Kidney epithelial cell (primary cell): ENCODE results near the gene CCDC68. TPM values are rescaled to one million over a fixed set of nuclear protein-coding genes. Genes with fewer than 3 reads are reported as not detected.

Source experiments
- DNase-seq: peaks from one replicate; pipeline ENCODE4 v3.0.0-alpha.2; 2010; ENCODE audit warnings: low read depth
- H3K27me3 ChIP-seq: 2 replicates; pipeline ENCODE4 v1.6.0; 2011; ENCODE audit warnings: low read length; ENCODE audit not compliant: control insufficient read depth, insufficient read depth
- H3K36me3 ChIP-seq: 2 replicates; pipeline ENCODE4 v1.5.1; 2011; ENCODE audit warnings: low read length; ENCODE audit not compliant: control insufficient read depth, insufficient read depth
- H3K4me3 ChIP-seq: 2 replicates; pipeline ENCODE4 v1.5.1; 2011; ENCODE audit warnings: low read depth, mild to moderate bottlenecking, control low read depth, low read length
- total RNA-seq: library from RNA; depleted of rRNA; stranded (reverse); fragments of >200 nt; gene quantifications from 2 replicates; pipeline ENCODE4 v1.2.3, GENCODE V29; 2015
- TF ChIP-seq, protein P1 (sequence below): IDR thresholded peaks from 2 replicates; pipeline ENCODE4 v1.5.1; 2011; ENCODE audit warnings: mild to moderate bottlenecking, moderate library complexity, low read length, control low read depth, inconsistent platforms; ENCODE audit not compliant: insufficient read depth, poor library complexity, severe bottlenecking

Gene CCDC68
- total RNA-seq, 1 donor from 2014 or later, result 3.7 TPM

DNA sequence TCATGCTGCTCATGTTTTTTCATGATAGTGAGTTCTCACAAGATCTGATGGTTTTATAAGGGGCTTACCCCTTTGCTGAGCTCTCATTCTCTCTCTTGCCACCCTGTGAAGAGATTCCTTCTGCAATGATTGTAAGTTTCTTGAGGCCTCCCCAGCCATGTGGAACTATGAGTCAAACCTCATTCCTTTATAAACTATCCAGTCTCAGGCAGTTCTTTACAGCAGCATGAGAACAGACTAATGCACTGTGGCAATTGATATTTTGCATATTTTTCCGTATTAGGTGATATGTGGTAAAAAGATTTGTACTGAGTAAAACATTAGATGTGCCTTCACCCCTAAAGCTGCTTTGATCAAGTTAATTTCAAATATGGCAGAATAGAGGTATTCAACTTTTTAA, 82.2 kb downstream of the CCDC68 start:
- DNase-seq, result no peak
- H3K36me3 ChIP-seq, result no peaks in the 10 kb centered on the region
- no peak overlapping the region for H3K4me3 ChIP-seq

DNA sequence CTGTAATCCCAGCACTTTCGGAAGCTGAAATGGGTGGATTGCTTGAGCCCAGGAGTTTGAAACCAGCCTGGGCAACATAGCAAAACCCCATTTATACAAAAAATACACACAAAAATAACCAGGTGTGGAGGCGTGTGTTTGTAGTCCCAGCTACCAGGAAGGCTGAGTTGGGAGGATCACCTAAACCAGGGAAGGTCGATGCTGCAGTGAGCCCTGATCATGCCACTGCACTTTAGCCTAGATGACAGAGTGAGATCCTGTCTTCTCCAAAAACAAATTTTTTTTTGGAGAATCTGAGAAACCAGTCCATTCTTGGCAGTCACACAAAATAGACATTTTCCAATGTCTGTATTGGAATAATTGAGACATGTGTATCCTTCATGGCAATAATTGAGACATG, 84.2 kb downstream of the CCDC68 start:
- TF ChIP-seq, protein P1, sequence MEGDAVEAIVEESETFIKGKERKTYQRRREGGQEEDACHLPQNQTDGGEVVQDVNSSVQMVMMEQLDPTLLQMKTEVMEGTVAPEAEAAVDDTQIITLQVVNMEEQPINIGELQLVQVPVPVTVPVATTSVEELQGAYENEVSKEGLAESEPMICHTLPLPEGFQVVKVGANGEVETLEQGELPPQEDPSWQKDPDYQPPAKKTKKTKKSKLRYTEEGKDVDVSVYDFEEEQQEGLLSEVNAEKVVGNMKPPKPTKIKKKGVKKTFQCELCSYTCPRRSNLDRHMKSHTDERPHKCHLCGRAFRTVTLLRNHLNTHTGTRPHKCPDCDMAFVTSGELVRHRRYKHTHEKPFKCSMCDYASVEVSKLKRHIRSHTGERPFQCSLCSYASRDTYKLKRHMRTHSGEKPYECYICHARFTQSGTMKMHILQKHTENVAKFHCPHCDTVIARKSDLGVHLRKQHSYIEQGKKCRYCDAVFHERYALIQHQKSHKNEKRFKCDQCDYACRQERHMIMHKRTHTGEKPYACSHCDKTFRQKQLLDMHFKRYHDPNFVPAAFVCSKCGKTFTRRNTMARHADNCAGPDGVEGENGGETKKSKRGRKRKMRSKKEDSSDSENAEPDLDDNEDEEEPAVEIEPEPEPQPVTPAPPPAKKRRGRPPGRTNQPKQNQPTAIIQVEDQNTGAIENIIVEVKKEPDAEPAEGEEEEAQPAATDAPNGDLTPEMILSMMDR, result no peak
- DNase-seq, result no peak

More for the DNA sequence above, 82.2 kb downstream of the CCDC68 start:
- H3K27me3 ChIP-seq, result no peaks in the 10 kb centered on the region
- TF ChIP-seq, protein P1, result no peak

DNA sequence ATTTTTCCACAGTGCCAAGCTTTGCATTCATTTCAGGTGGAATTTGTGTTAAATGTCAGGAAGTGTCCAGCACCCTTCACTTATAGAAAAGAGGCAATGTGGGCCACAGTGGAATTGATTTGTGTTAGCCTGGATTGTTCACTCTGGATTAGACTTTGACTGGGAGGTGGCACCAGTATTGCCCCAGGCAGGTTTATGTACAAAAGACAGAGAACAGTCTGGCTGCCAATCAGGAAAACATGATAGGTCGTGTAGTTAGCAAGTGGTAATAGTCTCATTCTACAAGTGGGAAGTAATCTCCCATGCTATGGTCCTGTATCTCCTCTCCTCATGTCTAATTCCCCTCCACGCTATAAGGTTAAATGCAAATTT, 85.4 kb downstream of the CCDC68 start:
- no peak for DNase-seq
- no peaks in the 10 kb centered on the region for H3K36me3 ChIP-seq
- H3K4me3 ChIP-seq, result no peak overlapping the region
- H3K27me3 ChIP-seq, result no peaks in the 10 kb centered on the region
- TF ChIP-seq, protein P1, result no peak

More for the DNA sequence above, 84.2 kb downstream of the CCDC68 start:
- Histone ChIP-seq H3K27me3 (no peaks in the 10 kb centered on the region), H3K36me3 (no peaks in the 10 kb centered on the region), H3K4me3 (no peak overlapping the region)

GRCh38 chr18:54872681-54873080, 86.6 kb downstream of the CCDC68 start:
- no peak overlapping the region for H3K4me3 ChIP-seq
- no peaks in the 10 kb centered on the region for H3K36me3 ChIP-seq
- no peak for DNase-seq
- no peaks in the 10 kb centered on the region for H3K27me3 ChIP-seq
- TF ChIP-seq, protein P1, result no peak

GRCh38 chr18:54871231-54871630, 88.0 kb downstream of the CCDC68 start:
- no peak overlapping the region for H3K4me3 ChIP-seq
- no peaks in the 10 kb centered on the region for H3K36me3 ChIP-seq
- TF ChIP-seq, protein P1, result no peak
- H3K27me3 ChIP-seq, result no peaks in the 10 kb centered on the region
- no peak for DNase-seq

DNA sequence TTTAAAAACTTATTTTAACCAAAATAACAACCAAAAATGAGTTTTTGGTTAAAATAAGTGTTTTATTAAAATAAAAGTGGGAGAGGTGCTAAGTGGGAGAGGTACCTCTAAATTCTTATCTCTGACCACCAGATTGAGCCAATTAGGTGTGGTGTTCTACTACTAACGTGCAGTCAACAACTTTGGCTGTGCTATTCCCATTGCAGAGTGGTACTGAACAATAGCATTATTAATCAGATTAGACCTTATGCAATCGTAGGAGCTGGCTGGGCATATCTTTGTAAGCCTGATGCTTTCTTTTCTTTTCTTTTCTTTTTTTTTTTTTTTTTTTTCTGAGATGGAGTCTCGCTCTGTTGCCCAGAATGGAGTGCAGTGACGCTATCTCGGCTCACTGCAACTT, 92.1 kb downstream of the CCDC68 start:
- TF ChIP-seq, protein P1, result no peak
- Histone ChIP-seq H3K4me3 (no peak overlapping the region), H3K36me3 (no peaks in the 10 kb centered on the region), H3K27me3 (no peaks in the 10 kb centered on the region)
- no peak for DNase-seq
